Measurements from ENCODE around the gene ADPRHL1. TPM values are rescaled to one million over a fixed set of nuclear protein-coding genes. Genes with fewer than 3 reads are reported as not detected.
A peak's percentile ranks its signal among the peaks of the same experiment; 100 is the strongest.
"Not testable (repeated sequence)": the region's sequence is repeated elsewhere in the genome, so short reads cannot be mapped to it uniquely, and the experiment has no call there.

The ADPRHL1 gene
- total RNA-seq, 1 donor from 2014 or later = 20.7 TPM

DNA sequence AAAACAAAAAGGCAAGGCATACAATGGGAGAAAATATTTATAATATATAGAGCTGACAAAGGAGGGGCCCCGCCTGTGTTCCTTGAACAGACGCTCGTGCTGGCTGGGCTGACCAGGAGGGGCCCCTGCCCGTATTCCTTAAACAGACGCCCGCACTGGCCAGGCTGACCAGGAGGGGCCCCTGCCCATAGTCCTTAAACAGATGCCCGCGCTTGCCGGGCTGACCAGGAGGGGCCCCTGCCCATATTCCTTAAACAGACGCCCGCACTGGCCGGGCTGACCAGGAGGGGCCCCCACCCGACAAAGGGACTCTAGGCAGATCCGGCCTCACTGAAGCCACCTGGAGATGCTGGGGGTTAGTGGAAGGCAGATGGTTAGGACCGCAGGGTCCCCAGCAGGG, 9.3 kb downstream of the ADPRHL1 start:
- H3K9me3 Mint-ChIP-seq (ENCODE audit: unreplicated experiment) = peaks cover 2% of the 10 kb centered on the region
- H3K27ac Mint-ChIP-seq (ENCODE audit: unreplicated experiment) = no peak overlapping the region
- H3K27me3 Mint-ChIP-seq (ENCODE audit: unreplicated experiment) = no peaks in the 10 kb centered on the region
- TF ChIP-seq, protein P1, sequence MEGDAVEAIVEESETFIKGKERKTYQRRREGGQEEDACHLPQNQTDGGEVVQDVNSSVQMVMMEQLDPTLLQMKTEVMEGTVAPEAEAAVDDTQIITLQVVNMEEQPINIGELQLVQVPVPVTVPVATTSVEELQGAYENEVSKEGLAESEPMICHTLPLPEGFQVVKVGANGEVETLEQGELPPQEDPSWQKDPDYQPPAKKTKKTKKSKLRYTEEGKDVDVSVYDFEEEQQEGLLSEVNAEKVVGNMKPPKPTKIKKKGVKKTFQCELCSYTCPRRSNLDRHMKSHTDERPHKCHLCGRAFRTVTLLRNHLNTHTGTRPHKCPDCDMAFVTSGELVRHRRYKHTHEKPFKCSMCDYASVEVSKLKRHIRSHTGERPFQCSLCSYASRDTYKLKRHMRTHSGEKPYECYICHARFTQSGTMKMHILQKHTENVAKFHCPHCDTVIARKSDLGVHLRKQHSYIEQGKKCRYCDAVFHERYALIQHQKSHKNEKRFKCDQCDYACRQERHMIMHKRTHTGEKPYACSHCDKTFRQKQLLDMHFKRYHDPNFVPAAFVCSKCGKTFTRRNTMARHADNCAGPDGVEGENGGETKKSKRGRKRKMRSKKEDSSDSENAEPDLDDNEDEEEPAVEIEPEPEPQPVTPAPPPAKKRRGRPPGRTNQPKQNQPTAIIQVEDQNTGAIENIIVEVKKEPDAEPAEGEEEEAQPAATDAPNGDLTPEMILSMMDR (IDR thresholded peaks at IDR 0.05; ENCODE audit: partially characterized antibody, unreplicated experiment) = no peak
- no peak overlapping the region for H3K4me3 Mint-ChIP-seq (ENCODE audit: unreplicated experiment)
- peaks cover 6% of the 10 kb centered on the region for H3K4me1 Mint-ChIP-seq (ENCODE audit: low read depth, unreplicated experiment)
- H3K36me3 Mint-ChIP-seq (ENCODE audit: unreplicated experiment) = peaks cover 21% of the 10 kb centered on the region
- no peak for DNase-seq

DNA sequence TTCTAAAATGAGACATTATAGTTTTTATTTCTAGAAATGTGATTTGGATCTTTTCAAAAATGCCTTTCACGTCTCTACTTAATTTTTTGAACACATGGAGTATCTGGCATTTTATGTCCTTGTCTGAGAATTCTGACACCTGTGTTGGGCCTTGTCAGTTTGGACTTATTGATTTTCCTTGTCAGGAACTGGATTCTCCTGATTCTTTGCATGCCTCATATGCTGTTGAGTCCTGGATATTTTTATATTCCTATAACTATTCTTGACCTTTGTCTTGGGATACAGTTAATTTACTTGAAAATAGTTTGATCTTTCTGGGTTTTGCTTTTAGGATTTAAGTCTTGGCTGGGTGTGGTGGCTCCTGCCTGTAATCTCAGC, 10.3 kb downstream of the ADPRHL1 start:
- H3K36me3 Mint-ChIP-seq (ENCODE audit: unreplicated experiment) = peaks cover 21% of the 10 kb centered on the region
- no peak overlapping the region for H3K4me3 Mint-ChIP-seq (ENCODE audit: unreplicated experiment)
- DNase-seq = no peak
- H3K27me3 Mint-ChIP-seq (ENCODE audit: unreplicated experiment) = no peaks in the 10 kb centered on the region
- H3K9me3 Mint-ChIP-seq (ENCODE audit: unreplicated experiment) = peaks cover 2% of the 10 kb centered on the region
- TF ChIP-seq, protein P1 (IDR thresholded peaks at IDR 0.05; ENCODE audit: partially characterized antibody, unreplicated experiment) = no peak
- peaks cover 4% of the 10 kb centered on the region for H3K4me1 Mint-ChIP-seq (ENCODE audit: low read depth, unreplicated experiment)
- no peak overlapping the region for H3K27ac Mint-ChIP-seq (ENCODE audit: unreplicated experiment)

DNA sequence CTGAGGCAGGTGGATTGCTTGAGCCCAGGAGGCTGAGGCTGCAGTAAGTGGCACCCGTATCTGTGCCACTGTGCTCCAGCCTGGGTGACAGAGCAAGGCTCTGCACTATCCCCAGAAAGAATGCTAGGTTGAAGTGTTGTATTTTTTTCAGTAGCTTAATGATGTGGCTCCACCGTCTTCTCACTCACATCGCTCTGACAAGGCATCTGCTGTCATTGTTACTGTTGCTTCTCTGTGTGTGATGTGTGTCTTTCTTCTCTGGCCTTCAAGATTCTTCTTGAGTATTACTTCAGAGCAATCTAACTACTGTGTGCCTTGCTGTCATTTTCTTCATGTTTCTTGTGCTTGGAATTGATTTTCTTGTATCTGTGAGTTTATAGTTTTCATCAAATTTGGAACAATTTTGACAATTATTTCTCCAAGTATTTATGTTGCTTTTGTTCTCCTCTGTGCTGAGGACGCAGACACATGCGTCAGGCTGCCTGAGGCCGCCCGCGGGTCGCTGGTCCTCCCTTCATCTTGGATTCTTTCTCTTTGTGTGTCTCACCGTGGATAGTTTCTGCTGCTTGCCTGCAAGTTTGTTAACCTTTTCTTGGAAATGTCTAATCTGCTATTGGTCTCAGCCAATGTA, 10.8 kb downstream of the ADPRHL1 start:
- TF ChIP-seq, protein P1 (IDR thresholded peaks at IDR 0.05; ENCODE audit: partially characterized antibody, unreplicated experiment) = no peak
- peaks cover 17% of the 10 kb centered on the region for H3K36me3 Mint-ChIP-seq (ENCODE audit: unreplicated experiment)
- peaks cover 4% of the 10 kb centered on the region for H3K4me1 Mint-ChIP-seq (ENCODE audit: low read depth, unreplicated experiment)
- H3K9me3 Mint-ChIP-seq (ENCODE audit: unreplicated experiment) = peaks cover 2% of the 10 kb centered on the region
- DNase-seq = no peak
- H3K4me3 Mint-ChIP-seq (ENCODE audit: unreplicated experiment) = no peak overlapping the region
- no peak overlapping the region for H3K27ac Mint-ChIP-seq (ENCODE audit: unreplicated experiment)
- H3K27me3 Mint-ChIP-seq (ENCODE audit: unreplicated experiment) = peaks cover 1% of the 10 kb centered on the region

DNA sequence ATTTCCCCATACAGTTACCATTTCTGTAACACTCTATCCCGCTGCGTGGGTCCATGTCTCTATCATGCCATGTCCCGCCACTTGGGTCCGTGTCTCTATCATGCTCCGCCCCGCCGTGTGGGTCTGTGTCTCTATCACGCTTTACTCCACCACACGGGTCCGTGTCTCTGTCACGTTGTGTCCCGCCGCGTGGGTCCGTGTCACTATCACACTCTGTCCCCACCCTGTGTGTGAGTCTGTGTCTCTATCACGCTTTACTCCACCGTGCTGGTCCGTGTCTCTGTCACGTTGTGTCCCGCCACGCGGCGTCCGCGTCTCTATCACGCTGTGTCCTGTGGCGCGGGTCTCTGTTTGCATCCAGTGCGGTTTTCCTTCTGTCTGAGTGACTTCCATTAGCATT, 11.6 kb downstream of the ADPRHL1 start:
- Mint-ChIP-seq H3K27ac (ENCODE audit: unreplicated experiment) (no peak overlapping the region), H3K36me3 (ENCODE audit: unreplicated experiment) (peaks cover 17% of the 10 kb centered on the region)

DNA sequence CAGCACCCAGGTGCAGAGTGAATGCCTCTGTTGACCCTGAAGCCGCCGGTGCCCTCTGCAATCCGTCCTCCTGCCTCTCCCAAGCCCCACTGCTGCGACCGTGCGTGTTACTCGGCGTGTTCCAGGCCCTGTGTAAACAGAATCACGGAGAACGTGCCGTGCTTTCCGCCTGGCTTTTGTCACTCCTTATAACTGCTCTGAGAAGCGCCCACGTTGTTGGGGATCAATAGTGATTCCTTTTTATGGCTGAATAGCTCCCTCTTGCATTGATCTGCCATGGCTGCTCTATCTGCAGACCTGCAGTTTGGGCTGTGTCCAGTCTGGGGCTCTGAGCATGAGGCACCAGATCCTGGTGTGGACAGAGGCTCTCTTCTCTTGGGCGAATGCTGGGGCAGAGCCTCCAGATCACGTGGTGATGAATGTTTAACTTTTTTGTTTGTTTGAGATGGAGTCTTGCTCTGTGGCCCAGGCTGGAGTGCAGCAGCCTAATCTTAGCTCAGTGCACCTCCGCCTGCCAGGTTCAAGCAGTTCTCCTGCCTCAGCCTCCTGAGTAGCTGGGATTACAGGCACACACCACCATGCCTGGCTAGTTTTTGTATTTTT, 15.8 kb downstream of the ADPRHL1 start:
- Mint-ChIP-seq H3K27me3 (ENCODE audit: unreplicated experiment) (peaks cover 3% of the 10 kb centered on the region), H3K36me3 (ENCODE audit: unreplicated experiment) (peaks cover 12% of the 10 kb centered on the region), H3K27ac (ENCODE audit: unreplicated experiment) (no peak overlapping the region), H3K4me3 (ENCODE audit: unreplicated experiment) (no peak overlapping the region), H3K4me1 (ENCODE audit: low read depth, unreplicated experiment) (peaks cover 3% of the 10 kb centered on the region), H3K9me3 (ENCODE audit: unreplicated experiment) (peaks cover 2% of the 10 kb centered on the region)
- peak; percentile 58 for DNase-seq
- TF ChIP-seq, protein P1 (IDR thresholded peaks at IDR 0.05; ENCODE audit: partially characterized antibody, unreplicated experiment) = no peak

More for the DNA sequence above, 11.6 kb downstream of the ADPRHL1 start:
- Mint-ChIP-seq H3K4me3 (ENCODE audit: unreplicated experiment) (no peak overlapping the region), H3K27me3 (ENCODE audit: unreplicated experiment) (peaks cover 3% of the 10 kb centered on the region), H3K4me1 (ENCODE audit: low read depth, unreplicated experiment) (peaks cover 4% of the 10 kb centered on the region), H3K9me3 (ENCODE audit: unreplicated experiment) (peaks cover 2% of the 10 kb centered on the region)
- TF ChIP-seq, protein P1 (IDR thresholded peaks at IDR 0.05; ENCODE audit: partially characterized antibody, unreplicated experiment) = no peak
- DNase-seq = no peak

DNA sequence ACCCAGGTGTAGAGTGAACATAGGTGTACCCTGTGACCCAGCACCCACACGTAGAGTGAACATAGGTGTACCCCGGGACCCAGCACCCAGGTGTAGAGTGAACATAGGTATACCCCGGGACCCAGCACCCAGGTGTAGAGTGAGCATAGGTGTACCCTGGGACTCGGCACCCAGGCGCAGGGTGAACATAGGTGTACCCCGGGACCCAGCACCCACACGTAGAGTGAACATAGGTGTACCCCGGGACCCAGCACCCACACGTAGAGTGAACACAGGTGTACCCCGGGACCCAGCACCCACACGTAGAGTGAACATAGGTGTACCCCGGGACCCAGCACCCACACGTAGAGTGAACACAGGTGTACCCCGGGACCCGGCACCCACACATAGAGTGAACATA, 16.4 kb downstream of the ADPRHL1 start:
- H3K27ac Mint-ChIP-seq (ENCODE audit: unreplicated experiment); H3K9me3 Mint-ChIP-seq (ENCODE audit: unreplicated experiment); DNase-seq; H3K4me3 Mint-ChIP-seq (ENCODE audit: unreplicated experiment); H3K4me1 Mint-ChIP-seq (ENCODE audit: low read depth, unreplicated experiment); H3K36me3 Mint-ChIP-seq (ENCODE audit: unreplicated experiment); H3K27me3 Mint-ChIP-seq (ENCODE audit: unreplicated experiment): not testable (repeated sequence)

DNA sequence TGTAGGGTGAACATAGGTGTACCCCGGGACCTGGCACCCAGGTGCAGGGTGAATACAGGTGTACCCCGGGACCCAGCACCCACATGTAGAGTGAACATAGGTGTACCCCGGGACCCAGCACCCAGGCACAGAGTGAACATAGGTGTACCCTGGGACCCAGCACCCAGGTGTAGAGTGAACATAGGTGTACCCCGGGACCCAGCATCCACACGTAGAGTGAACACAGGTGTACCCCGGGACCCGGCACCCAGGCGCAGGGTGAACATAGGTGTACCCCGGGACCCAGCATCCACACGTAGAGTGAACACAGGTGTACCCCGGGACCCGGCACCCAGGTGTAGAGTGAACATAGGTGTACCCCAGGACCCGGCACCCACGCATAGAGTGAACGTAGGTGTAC, 17.4 kb downstream of the ADPRHL1 start:
- H3K4me3 Mint-ChIP-seq (ENCODE audit: unreplicated experiment); DNase-seq; H3K4me1 Mint-ChIP-seq (ENCODE audit: low read depth, unreplicated experiment); H3K27ac Mint-ChIP-seq (ENCODE audit: unreplicated experiment); H3K36me3 Mint-ChIP-seq (ENCODE audit: unreplicated experiment); H3K9me3 Mint-ChIP-seq (ENCODE audit: unreplicated experiment); H3K27me3 Mint-ChIP-seq (ENCODE audit: unreplicated experiment): not testable (repeated sequence)
